Mesenchymal stem cell (in vitro differentiated cells and primary cell): ENCODE measurements around the gene ARMH2.

Experiments used
- DNase-seq: peaks from one replicate; pipeline ENCODE4 v3.0.0-alpha.2; 2013
- H2AFZ ChIP-seq: one replicate; pipeline ENCODE4 v1.6.1; 2013; ENCODE audit warnings: low read depth, mild to moderate bottlenecking, control low read depth, inconsistent platforms, low read length, moderate library complexity
- H2AK5ac ChIP-seq: 2 replicates; pipeline ENCODE4 v1.6.1; 2013; ENCODE audit warnings: low read length, moderate library complexity, mild to moderate bottlenecking, inconsistent platforms; ENCODE audit not compliant: severe bottlenecking
- H2BK120ac ChIP-seq: one replicate; pipeline ENCODE4 v1.6.1; 2013; ENCODE audit warnings: low read depth, mild to moderate bottlenecking, inconsistent platforms, low read length, moderate library complexity
- H2BK12ac ChIP-seq, 2 experiments: one replicate each; pipeline ENCODE4 v1.6.1; 2013; ENCODE audit warnings: inconsistent platforms in 2 of 2, low read length in 2 of 2, mild to moderate bottlenecking in 2 of 2, moderate library complexity in 2 of 2, control low read depth in 1 of 2
- H2BK15ac ChIP-seq: one replicate; pipeline ENCODE4 v1.6.1; 2013; ENCODE audit warnings: mild to moderate bottlenecking, low read depth, inconsistent platforms; ENCODE audit not compliant: poor library complexity, severe bottlenecking
- H2BK5ac ChIP-seq: 2 replicates; pipeline ENCODE4 v1.6.1; 2013; ENCODE audit warnings: low read depth, mild to moderate bottlenecking, low read length, control low read depth, inconsistent platforms; ENCODE audit not compliant: poor library complexity, severe bottlenecking
- H3K14ac ChIP-seq, 2 experiments: one replicate each; pipeline ENCODE4 v1.6.1; 2013; ENCODE audit warnings: inconsistent platforms in 2 of 2, low read length in 2 of 2, control low read depth in 1 of 2, mild to moderate bottlenecking in 1 of 2, moderate library complexity in 1 of 2
- H3K18ac ChIP-seq, 2 experiments: one replicate each; pipeline ENCODE4 v1.6.1; 2013; ENCODE audit warnings: inconsistent platforms in 2 of 2, low read length in 2 of 2, control low read depth in 1 of 2, low read depth in 1 of 2, mild to moderate bottlenecking in 1 of 2
- H3K23ac ChIP-seq, 2 experiments: one replicate each; pipeline ENCODE4 v1.6.1; 2013; ENCODE audit warnings: inconsistent platforms in 2 of 2, low read length in 2 of 2, mild to moderate bottlenecking in 2 of 2, moderate library complexity in 2 of 2, control low read depth in 1 of 2
- H3K27ac ChIP-seq: 2 replicates; pipeline ENCODE4 v1.5.1; 2013; ENCODE audit warnings: mild to moderate bottlenecking, moderate library complexity, low read length, control low read depth, inconsistent platforms; ENCODE audit not compliant: poor library complexity, severe bottlenecking
- H3K27me3 ChIP-seq, 2 experiments: 2 replicates each; pipeline versions ENCODE4 v1.6.1 to v1.7.0; 2013; ENCODE audit warnings: low read length in 2 of 2, mild to moderate bottlenecking in 2 of 2, moderate library complexity in 2 of 2, control low read depth in 1 of 2, inconsistent platforms in 1 of 2; ENCODE audit not compliant: control insufficient read depth in 1 of 2, insufficient read depth in 1 of 2
- H3K36me3 ChIP-seq, 2 experiments: 2 replicates each; pipeline versions ENCODE4 v1.6.1 to v1.7.0; 2013; ENCODE audit warnings: low read length in 2 of 2, control low read depth in 1 of 2, inconsistent platforms in 1 of 2, low read depth in 1 of 2, mild to moderate bottlenecking in 1 of 2; ENCODE audit not compliant: insufficient read depth in 2 of 2, control insufficient read depth in 1 of 2
- H3K4ac ChIP-seq, 2 experiments: one replicate each; pipeline ENCODE4 v1.6.1; 2013; ENCODE audit warnings: inconsistent platforms in 2 of 2, low read length in 2 of 2, mild to moderate bottlenecking in 2 of 2, moderate library complexity in 2 of 2, control low read depth in 1 of 2, low read depth in 1 of 2
- H3K4me1 ChIP-seq: 2 replicates; pipeline ENCODE4 v1.6.1; 2013; ENCODE audit warnings: low read depth, low read length, control low read depth; ENCODE audit not compliant: control insufficient read depth, insufficient read depth
- H3K4me2 ChIP-seq: 2 replicates; pipeline ENCODE4 v1.6.1; 2013; ENCODE audit warnings: low read length, mild to moderate bottlenecking, inconsistent platforms; ENCODE audit not compliant: poor library complexity, severe bottlenecking
- H3K4me3 ChIP-seq, 2 experiments: 2 replicates each; pipeline versions ENCODE4 v1.5.1 to v1.7.0; 2013; ENCODE audit warnings: low read length in 2 of 2, mild to moderate bottlenecking in 2 of 2, control low read depth in 1 of 2, low read depth in 1 of 2; ENCODE audit not compliant: insufficient read depth in 1 of 2
- H3K79me1 ChIP-seq: replicated peaks from 2 replicates; pipeline ENCODE4 v1.6.1; 2013; ENCODE audit warnings: mild to moderate bottlenecking, control low read depth, low read length, inconsistent platforms; ENCODE audit not compliant: poor library complexity, severe bottlenecking
- H3K9ac ChIP-seq: 2 replicates; pipeline ENCODE4 v1.7.0; 2013; ENCODE audit warnings: mild to moderate bottlenecking, low read length, moderate library complexity
- H3K9me3 ChIP-seq: 2 replicates; pipeline ENCODE4 v1.7.0; 2013; ENCODE audit warnings: mild to moderate bottlenecking, low read length; ENCODE audit not compliant: control insufficient read depth
- H4K8ac ChIP-seq: one replicate; pipeline ENCODE4 v1.6.1; 2013; ENCODE audit warnings: inconsistent platforms, mild to moderate bottlenecking, low read length, moderate library complexity
- H4K91ac ChIP-seq: one replicate; pipeline ENCODE4 v1.6.1; 2013; ENCODE audit warnings: mild to moderate bottlenecking, low read length, inconsistent platforms
- WGBS: methylation state at CpG from one replicate; pipeline ENCODE4 v1.1.7; 2013; ENCODE audit warnings: mixed read lengths; 5-methylcytosine and 5-hydroxymethylcytosine counted together

The ARMH2 gene

DNA sequence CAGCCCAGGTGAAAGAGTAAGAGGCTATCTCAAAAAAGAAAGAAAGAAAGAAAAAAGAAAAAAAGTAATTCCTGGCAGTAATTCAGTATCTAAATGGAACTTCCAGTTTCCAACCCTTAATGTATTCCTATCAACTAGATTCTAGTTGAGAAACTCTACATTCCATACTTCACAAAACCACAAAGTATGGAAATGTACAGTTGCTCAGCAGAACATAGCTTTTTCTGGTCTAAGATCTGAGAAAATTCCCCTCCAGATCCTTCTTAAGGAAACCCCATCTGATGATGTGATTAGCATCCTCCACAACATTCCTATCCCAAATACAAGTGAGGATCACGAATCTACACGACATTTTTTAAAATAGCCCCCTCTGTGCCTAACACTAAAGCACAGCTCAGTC is 3.6 kb downstream of the ARMH2 start:
- no peak overlapping the region for H2BK120ac ChIP-seq
- H2AFZ ChIP-seq, result no peak overlapping the region
- no peak overlapping the region for H3K4me2 ChIP-seq
- H3K36me3 ChIP-seq, result no peaks in the 10 kb centered on the region
- H3K79me1 ChIP-seq, result no peaks in the 10 kb centered on the region
- no peaks in the 10 kb centered on the region for H3K9me3 ChIP-seq
- H2AK5ac ChIP-seq, result no peak overlapping the region
- H3K23ac ChIP-seq, result no peak overlapping the region
- no peak overlapping the region for H3K9ac ChIP-seq
- peak; percentile 28 for DNase-seq
- H2BK5ac ChIP-seq, result no peak overlapping the region
- no peaks in the 10 kb centered on the region for H3K27me3 ChIP-seq
- no peak overlapping the region for H4K8ac ChIP-seq
- H3K4ac ChIP-seq, result no peak overlapping the region
- no peak overlapping the region for H2BK15ac ChIP-seq
- 100% methylated on average over 1 of the region's 2 CpGs for WGBS
- H3K4me3 ChIP-seq, result no peak overlapping the region
- no peak overlapping the region for H3K18ac ChIP-seq
- no peak overlapping the region for H4K91ac ChIP-seq
- H3K4me1 ChIP-seq, result peaks cover 1% of the 10 kb centered on the region
- no peak overlapping the region for H3K27ac ChIP-seq
- H2BK12ac ChIP-seq, result no peak overlapping the region
- H3K14ac ChIP-seq, result no peak overlapping the region

DNA sequence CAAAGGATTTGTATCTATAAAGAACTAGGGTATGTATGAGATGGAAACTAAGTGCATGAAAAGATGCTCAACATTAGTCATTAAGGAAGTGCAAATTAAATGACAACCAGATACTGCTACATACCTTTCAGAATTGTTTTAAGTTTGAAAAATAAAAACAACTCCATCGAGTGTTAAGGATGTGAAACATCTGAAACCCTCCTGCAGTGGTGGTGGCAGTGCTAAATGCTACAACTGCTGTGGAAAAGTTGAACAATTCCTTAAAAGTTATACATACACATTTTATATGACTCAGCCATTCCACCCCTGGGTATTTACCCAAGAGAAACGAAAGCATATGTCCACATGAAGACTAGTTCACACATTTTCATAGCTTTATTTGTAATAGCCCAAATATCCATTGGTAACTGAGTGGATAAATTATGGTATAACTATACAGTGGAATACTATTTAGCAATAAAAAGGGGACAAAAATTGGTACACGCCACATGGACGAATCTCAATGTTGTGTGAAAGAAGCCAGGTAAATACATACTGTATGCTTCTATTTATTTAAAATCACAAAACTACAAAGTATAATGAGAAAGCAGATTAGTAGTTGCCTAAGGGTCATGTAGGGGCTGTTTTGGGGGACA is 10.6 kb downstream of the ARMH2 start:
- Histone ChIP-seq H3K27me3 (no peaks in the 10 kb centered on the region), H3K79me1 (no peaks in the 10 kb centered on the region), H3K14ac (no peak overlapping the region), H3K36me3 (peaks cover 6 to 35% of the 10 kb centered on the region in 2 experiments), H4K8ac (no peak overlapping the region), H4K91ac (no peak overlapping the region), H2BK120ac (no peak overlapping the region), H3K4me1 (no peaks in the 10 kb centered on the region), H2AFZ (no peak overlapping the region), H2BK5ac (no peak overlapping the region), H3K4me3 (no peak overlapping the region), H3K4ac (no peak overlapping the region), H3K9me3 (no peaks in the 10 kb centered on the region), H3K18ac (no peak overlapping the region), H2AK5ac (no peak overlapping the region), H2BK12ac (no peak overlapping the region), H3K4me2 (no peak overlapping the region), H3K9ac (no peak overlapping the region), H3K23ac (no peak overlapping the region), H3K27ac (no peak overlapping the region), H2BK15ac (no peak overlapping the region)
- DNase-seq, result peak; percentile 60
- 100% methylated on average over 1 of the region's 4 CpGs for WGBS

GRCh38 chr6:24780206-24780605 is 18.5 kb downstream of the ARMH2 start:
- Histone ChIP-seq H4K91ac (no peak overlapping the region), H3K14ac (no peak overlapping the region), H3K4me2 (no peak overlapping the region), H2BK15ac (no peak overlapping the region), H3K27me3 (no peaks in the 10 kb centered on the region), H2BK12ac (no peak overlapping the region), H3K36me3 (peaks cover 0 to 29% of the 10 kb centered on the region in 2 experiments), H3K23ac (no peak overlapping the region), H2AK5ac (no peak overlapping the region), H3K9me3 (no peaks in the 10 kb centered on the region), H3K4ac (no peak overlapping the region), H3K4me3 (no peak overlapping the region), H3K18ac (no peak overlapping the region), H2BK120ac (no peak overlapping the region), H3K4me1 (peaks cover 8% of the 10 kb centered on the region), H3K27ac (peak overlapping the region; percentile 66), H2BK5ac (no peak overlapping the region), H3K79me1 (peaks cover 6% of the 10 kb centered on the region), H3K9ac (no peak overlapping the region), H4K8ac (no peak overlapping the region), H2AFZ (no peak overlapping the region)
- no peak for DNase-seq
- 100% methylated on average over 1 of the region's 4 CpGs for WGBS

DNA sequence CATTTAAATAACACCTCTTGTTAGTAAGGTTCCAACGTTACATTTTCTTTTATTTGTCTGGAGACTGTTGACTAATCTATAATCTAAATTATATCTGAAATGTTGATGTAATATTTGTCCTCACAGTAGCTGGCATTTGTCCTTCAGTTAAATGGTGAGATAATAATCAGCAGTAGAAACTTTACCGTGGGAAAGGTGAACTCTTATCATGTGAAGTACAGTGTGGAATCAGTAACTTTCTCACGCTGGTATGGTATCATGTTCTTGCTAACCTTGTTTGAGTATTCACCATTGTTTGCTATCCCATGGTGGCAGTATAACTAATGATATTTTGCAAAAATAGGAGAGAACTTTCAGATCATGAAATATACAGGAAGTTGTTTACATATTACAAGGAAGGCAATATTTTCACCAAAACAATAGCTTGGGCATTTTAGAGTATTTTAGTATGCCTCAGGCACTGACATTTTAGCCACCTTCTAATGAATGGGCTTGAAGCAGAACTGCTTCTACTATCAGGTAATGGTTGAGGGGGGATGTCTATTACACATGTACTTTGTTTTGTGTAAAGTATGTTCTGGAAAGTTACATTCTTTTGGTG is 19.2 kb downstream of the ARMH2 start:
- Histone ChIP-seq H4K91ac (no peak overlapping the region), H3K4me2 (no peak overlapping the region), H2BK15ac (no peak overlapping the region), H3K4me3 (no peak overlapping the region), H3K9me3 (no peaks in the 10 kb centered on the region), H3K36me3 (peaks cover 0 to 26% of the 10 kb centered on the region in 2 experiments), H3K9ac (no peak overlapping the region), H3K27me3 (no peaks in the 10 kb centered on the region), H2BK120ac (no peak overlapping the region), H4K8ac (no peak overlapping the region), H2BK5ac (no peak overlapping the region), H3K18ac (no peak overlapping the region), H2AK5ac (no peak overlapping the region), H3K23ac (no peak overlapping the region), H3K4me1 (peaks cover 8% of the 10 kb centered on the region), H3K27ac (peak overlapping the region; percentile 59), H2BK12ac (no peak overlapping the region), H3K14ac (no peak overlapping the region), H3K79me1 (peaks cover 6% of the 10 kb centered on the region), H2AFZ (no peak overlapping the region), H3K4ac (no peak overlapping the region)
- WGBS, result 79% methylated on average over 2 of the region's 3 CpGs
- no peak for DNase-seq
